ENCODE data around the gene CHN2.

Gene CHN2

GRCh38 chr7:29194594-29195427, at the start of gene CHN2:
Gene CHN2 (plus strand): TSS chr7:29194775.
- Histone ChIP-seq H3K4me3 (peak within 1 kb of the TSS; percentile 50 to 61 (median 55)), H3K27ac (peak within 1 kb of the TSS in 18 of 21 experiments; percentile 7 to 75 (median 48))

GRCh38 chr7:29145553-29146056, 49.0 kb upstream of the CHN2 start:
- Histone ChIP-seq H3K27ac (peak overlapping the region in 12 of 21 experiments; percentile 14 to 81 (median 57)), H3K4me3 (peak overlapping the region; percentile 5 to 35 (median 25))

GRCh38 chr7:29146057-29146706, 48.4 kb upstream of the CHN2 start, which contains the start of gene CPVL:
Gene CPVL (minus strand): TSS chr7:29146537. CDS start chr7:29121061, 25,476 bp downstream.
- peak within 1 kb of the TSS; percentile 5 to 35 (median 25) for H3K4me3 ChIP-seq
- H3K27ac ChIP-seq, result peak within 1 kb of the TSS in 14 of 21 experiments; percentile 4 to 81 (median 56)

GRCh38 chr7:29146888-29147609, 47.5 kb upstream of the CHN2 start:
- peak overlapping the region in 8 of 21 experiments; percentile 1 to 81 (median 30) for H3K27ac ChIP-seq
- peak overlapping the region in 5 of 7 experiments; percentile 5 to 35 (median 32) for H3K4me3 ChIP-seq

- H3K4me3 ChIP-seq, result no peak overlapping the region
- H3K27ac ChIP-seq, result no peak overlapping the region
Observed at GRCh38 chr7:29147821-29148220, 46.8 kb upstream of the CHN2 start.

- no peak overlapping the region for H3K27ac ChIP-seq
Observed at GRCh38 chr7:29149036-29149435, 45.5 kb upstream of the CHN2 start.

GRCh38 chr7:29150856-29151255, 43.7 kb upstream of the CHN2 start:
- H3K4me3 ChIP-seq, result no peak overlapping the region
- no peak overlapping the region for H3K27ac ChIP-seq

More at GRCh38 chr7:29149036-29149435, 45.5 kb upstream of the CHN2 start:
- no peak overlapping the region for H3K4me3 ChIP-seq

GRCh38 chr7:29154076-29154475, 40.5 kb upstream of the CHN2 start:
- Histone ChIP-seq H3K27ac (no peak overlapping the region), H3K4me3 (no peak overlapping the region)

- Histone ChIP-seq H3K4me3 (no peak overlapping the region), H3K27ac (no peak overlapping the region)
Observed at GRCh38 chr7:29156907-29157452, 37.6 kb upstream of the CHN2 start.

GRCh38 chr7:29158795-29159423, 35.7 kb upstream of the CHN2 start:
- H3K27ac ChIP-seq, result no peak overlapping the region
- H3K4me3 ChIP-seq, result no peak overlapping the region

GRCh38 chr7:29160080-29160479, 34.5 kb upstream of the CHN2 start:
- no peak overlapping the region for H3K27ac ChIP-seq
- no peak overlapping the region for H3K4me3 ChIP-seq

- H3K27ac ChIP-seq, result no peak overlapping the region
- H3K4me3 ChIP-seq, result no peak overlapping the region
Observed at GRCh38 chr7:29161231-29161630, 33.3 kb upstream of the CHN2 start.

GRCh38 chr7:29162577-29162976, 32.0 kb upstream of the CHN2 start:
- no peak overlapping the region for H3K27ac ChIP-seq
- no peak overlapping the region for H3K4me3 ChIP-seq

GRCh38 chr7:29163854-29164253, 30.7 kb upstream of the CHN2 start:
- Histone ChIP-seq H3K27ac (no peak overlapping the region), H3K4me3 (no peak overlapping the region)

- Histone ChIP-seq H3K4me3 (no peak overlapping the region), H3K27ac (no peak overlapping the region)
Observed at GRCh38 chr7:29167721-29168120, 26.9 kb upstream of the CHN2 start.

- Histone ChIP-seq H3K27ac (no peak overlapping the region), H3K4me3 (no peak overlapping the region)
Observed at GRCh38 chr7:29170781-29171180, 23.8 kb upstream of the CHN2 start.

GRCh38 chr7:29173458-29173857, 21.1 kb upstream of the CHN2 start:
- H3K27ac ChIP-seq, result no peak overlapping the region

GRCh38 chr7:29177963-29178600, 16.5 kb upstream of the CHN2 start:
- H3K4me3 ChIP-seq, result no peak overlapping the region
- H3K27ac ChIP-seq, result peak overlapping the region in 2 of 21 experiments; percentile 10 to 66

More at GRCh38 chr7:29173458-29173857, 21.1 kb upstream of the CHN2 start:
- H3K4me3 ChIP-seq, result no peak overlapping the region

GRCh38 chr7:29179115-29179514, 15.5 kb upstream of the CHN2 start:
- Histone ChIP-seq H3K27ac (peak overlapping the region in 1 of 21 experiments; percentile 49), H3K4me3 (no peak overlapping the region)

All from skin epidermis (tissue), 12 donors.